ENCODE measurements around the gene PRDM8.
A peak's percentile ranks its signal among the peaks of the same experiment; 100 is the strongest.

Gene PRDM8

GRCh38 chr4:80184053-80184824 lies 13.1 kb upstream of the PRDM8 start:
- peak; percentile 80 for DNase-seq

- DNase-seq: no peak
Measured at GRCh38 chr4:80184825-80185756, 12.2 kb upstream of the PRDM8 start.

- no peak for DNase-seq
Measured at GRCh38 chr4:80185787-80186548, 11.3 kb upstream of the PRDM8 start.

GRCh38 chr4:80186676-80187075 lies 10.6 kb upstream of the PRDM8 start:
- DNase-seq: no peak

GRCh38 chr4:80187677-80188076 lies 9.6 kb upstream of the PRDM8 start:
- DNase-seq: no peak

- DNase-seq: no peak
Measured at GRCh38 chr4:80188457-80188800, 8.9 kb upstream of the PRDM8 start.

GRCh38 chr4:80188801-80189458 lies 8.4 kb upstream of the PRDM8 start:
- no peak for DNase-seq

GRCh38 chr4:80189581-80189955 lies 7.7 kb upstream of the PRDM8 start:
- DNase-seq: no peak

- no peak for DNase-seq
Measured at GRCh38 chr4:80189956-80190677, 7.2 kb upstream of the PRDM8 start.

- DNase-seq: no peak
Measured at GRCh38 chr4:80192252-80192866, 4.9 kb upstream of the PRDM8 start.

- DNase-seq: no peak
Measured at GRCh38 chr4:80192937-80193336, 4.4 kb upstream of the PRDM8 start.

GRCh38 chr4:80195441-80196140 lies 1.7 kb upstream of the PRDM8 start:
- DNase-seq: no peak

GRCh38 chr4:80196259-80196921 lies 913 bp upstream of the PRDM8 start:
- peak; percentile 16 for DNase-seq

- DNase-seq: no peak
Measured at GRCh38 chr4:80197601-80198440, 518 bp downstream of the PRDM8 start.

- DNase-seq: no peak
Measured at GRCh38 chr4:80198441-80198837, 1.1 kb downstream of the PRDM8 start.

- no peak for DNase-seq
Measured at GRCh38 chr4:80199004-80199560, 1.8 kb downstream of the PRDM8 start.

- DNase-seq: no peak
Measured at GRCh38 chr4:80199947-80200346, 2.6 kb downstream of the PRDM8 start.

GRCh38 chr4:80201252-80202151 lies 4.2 kb downstream of the PRDM8 start:
- peak; percentile 54 for DNase-seq
